ENCODE measurements around the gene RIPOR2.

GRCh38 chr6:24778121-24778520 is 157.6 kb downstream of the RIPOR2 start:
- TF ChIP-seq POLR2AphosphoS5 (IDR thresholded peaks at IDR 0.05; ENCODE audit: low read depth), result no peak
- no peak for TF ChIP-seq REST (IDR thresholded peaks at IDR 0.05; ENCODE audit: unreplicated experiment)
- no peak for TF ChIP-seq EZH2 (IDR thresholded peaks at IDR 0.05; ENCODE audit: low read depth, unreplicated experiment)
- TF ChIP-seq CTCF (conservative IDR thresholded peaks at IDR 0.05; ENCODE audit: low read depth in 2 of 2), result no peak
- TF ChIP-seq EZH2phosphoT487 (IDR thresholded peaks at IDR 0.05; ENCODE audit: unreplicated experiment), result no peak
- TF ChIP-seq ETS1 (IDR thresholded peaks at IDR 0.05), result no peak
- no peak for TF ChIP-seq STAT1 (IDR thresholded peaks at IDR 0.05; ENCODE audit: unreplicated experiment)
- TF ChIP-seq CREB1 (CRISPR knock-in tag; IDR thresholded peaks at IDR 0.05; ENCODE audit: low read depth), result no peak
- no peak for TF ChIP-seq ZNF114 (CRISPR knock-in tag; IDR thresholded peaks at IDR 0.05)
- no peak for TF ChIP-seq NANOG (IDR thresholded peaks at IDR 0.05; ENCODE audit: borderline replicate concordance)
- no peak for TF ChIP-seq ZNF462 (CRISPR knock-in tag; IDR thresholded peaks at IDR 0.05)

Data from GM23338 (cell line).